Tongue (tissue), 2 donors: Measurements from ENCODE around the gene TAS2R1. TPM values are rescaled to one million over a fixed set of nuclear protein-coding genes. Genes with fewer than 3 reads are reported as not detected.

Experiments used
- DNase-seq: peaks from one replicate; pipeline ENCODE4 v3.0.0-alpha.2; 2015
- total RNA-seq: library from RNA; depleted of rRNA; stranded (reverse); fragments of >200 nt; gene quantifications from one replicate; pipeline ENCODE4 v1.2.3, GENCODE V29; 2014

The TAS2R1 gene
- total RNA-seq, 1 donor from 2014 or later: not detected

- DNase-seq: no peak
Observed at GRCh38 chr5:9587135-9587534, 43.0 kb downstream of the TAS2R1 start.

- no peak for DNase-seq
Observed at GRCh38 chr5:9582406-9582805, 47.7 kb downstream of the TAS2R1 start.

Other genes with a start within 250 kb of the TAS2R1 start
- gene SEMA5A, start 84.3 kb downstream of the TAS2R1 start, total RNA-seq: 40.3 TPM